Small intestine (tissue), 7 donors: ENCODE measurements around the gene ABL1. TPM values are rescaled to one million over a fixed set of nuclear protein-coding genes. Genes with fewer than 3 reads are reported as not detected.
"Not testable (repeated sequence)": the region's sequence is repeated elsewhere in the genome, so short reads cannot be mapped to it uniquely, and the experiment has no call there.

Experiments used
- DNase-seq, 2 donors: peaks; one replicate each; pipeline versions ENCODE4 v3.0.0 to v3.0.0-alpha.2; 2013
- FAIRE-seq: peaks from 2 replicates; lab custom pipeline; 2012; peaks lifted over from hg19 to GRCh38; lab: Jason Lieb, UNC
- H3K27ac ChIP-seq, 3 donors: one replicate each; pipeline ENCODE4 v1.5.1; 2013; ENCODE audit warnings: low read length in 2 of 3, mild to moderate bottlenecking in 2 of 3, control low read depth in 1 of 3, inconsistent platforms in 1 of 3, low read depth in 1 of 3, moderate library complexity in 1 of 3
- H3K27me3 ChIP-seq, 3 donors: one replicate each; pipeline ENCODE4 v1.6.1; 2013; ENCODE audit warnings: low read length in 3 of 3, inconsistent platforms in 1 of 3; ENCODE audit not compliant: control insufficient read depth in 3 of 3, insufficient read depth in 3 of 3
- H3K36me3 ChIP-seq, 3 donors: one replicate each; pipeline ENCODE4 v1.6.1; 2013; ENCODE audit warnings: low read length in 3 of 3, inconsistent platforms in 1 of 3, low read depth in 1 of 3, mild to moderate bottlenecking in 1 of 3, moderate library complexity in 1 of 3; ENCODE audit not compliant: control insufficient read depth in 3 of 3, insufficient read depth in 2 of 3
- H3K4me1 ChIP-seq, 3 donors: one replicate each; pipeline ENCODE4 v1.6.1; 2013; ENCODE audit warnings: low read length in 2 of 3, inconsistent platforms in 1 of 3, low read depth in 1 of 3, mild to moderate bottlenecking in 1 of 3, moderate library complexity in 1 of 3; ENCODE audit not compliant: control insufficient read depth in 3 of 3, insufficient read depth in 2 of 3
- H3K4me3 ChIP-seq, 3 donors: one replicate each; pipeline ENCODE4 v1.5.1; 2013; ENCODE audit warnings: low read length in 3 of 3, control low read depth in 1 of 3, inconsistent platforms in 1 of 3, low read depth in 1 of 3, mild to moderate bottlenecking in 1 of 3, moderate library complexity in 1 of 3
- H3K9me3 ChIP-seq, 2 donors: one replicate each; pipeline ENCODE4 v1.6.1; 2013; ENCODE audit warnings: low read depth in 1 of 2, low read length in 1 of 2; ENCODE audit not compliant: control insufficient read depth in 2 of 2, insufficient read depth in 1 of 2
- WGBS, 3 donors: extraction: QIAGEN DNeasy Blood & Tissue Kit; methylation state at CpG; one replicate each; pipeline ENCODE4 v1.1.7; 2013; 5-methylcytosine and 5-hydroxymethylcytosine counted together
- polyA plus RNA-seq, 4 donors: library from polyadenylated mRNA; stranded (reverse) in 3 of 4; unstranded in 1 of 4; fragments of 200-250 nt in 3 of 4; fragments of 120-200 nt in 1 of 4; gene quantifications; one replicate each; pipeline versions ENCODE4 v1.2.1 to v1.2.3, GENCODE V29; 2013
- donor health status: healthy with polysubstance abuse.
- donor health status: control.
- donor health status: control.
- donor health status: Bipolar disorder and iron deficiency.
- donor health status: healthy.

ABL1 gene
- polyA plus RNA-seq, 4 donors = 8.7 to 58.1 (median 28.1) TPM

DNA sequence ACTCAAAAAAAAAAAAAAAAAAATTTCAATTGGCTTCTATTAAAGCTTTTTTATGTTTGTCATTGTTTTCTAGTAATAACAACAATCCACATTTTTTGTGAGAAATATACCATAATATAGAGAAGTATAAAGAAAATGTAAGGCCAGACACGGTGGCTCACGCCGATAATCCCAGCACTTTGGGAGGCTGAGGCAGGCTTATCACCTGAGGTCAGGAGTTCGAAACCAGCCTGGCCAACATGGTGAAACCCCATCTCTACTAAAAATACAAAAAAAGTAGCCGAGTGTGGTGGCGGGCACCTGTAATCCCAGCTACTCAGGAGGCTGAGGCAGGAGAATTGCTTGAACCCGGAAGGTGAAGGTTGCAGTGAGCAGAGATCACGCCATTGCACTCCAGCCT is 13.5 kb downstream of the ABL1 start:
- Histone ChIP-seq H3K36me3 (peaks cover 0 to 18% (median 0%) of the 10 kb centered on the region in 3 donors), H3K27ac (peak overlapping the region in 1 of 3 donors; percentile 75)
- DNase-seq, H3K27me3 ChIP-seq, H3K9me3 ChIP-seq, H3K4me3 ChIP-seq, H3K4me1 ChIP-seq, FAIRE-seq: not testable (repeated sequence)
- WGBS, 3 donors = 95 to 98% (median 96%) methylated on average over 8 of the region's 8 CpGs

- H3K4me3 ChIP-seq = no peak overlapping the region
- H3K27ac ChIP-seq = no peak overlapping the region
- no peak for DNase-seq
- WGBS, 3 donors = 82 to 95% (median 92%) methylated on average over 9 of the region's 9 CpGs
- H3K36me3 ChIP-seq = peaks cover 0 to 16% (median 5%) of the 10 kb centered on the region in 3 donors
- no peak for FAIRE-seq
- no peaks in the 10 kb centered on the region for H3K9me3 ChIP-seq
- no peaks in the 10 kb centered on the region for H3K27me3 ChIP-seq
- no peaks in the 10 kb centered on the region for H3K4me1 ChIP-seq
Measured at GRCh38 chr9:130849356-130849755, 14.3 kb downstream of the ABL1 start.

DNA sequence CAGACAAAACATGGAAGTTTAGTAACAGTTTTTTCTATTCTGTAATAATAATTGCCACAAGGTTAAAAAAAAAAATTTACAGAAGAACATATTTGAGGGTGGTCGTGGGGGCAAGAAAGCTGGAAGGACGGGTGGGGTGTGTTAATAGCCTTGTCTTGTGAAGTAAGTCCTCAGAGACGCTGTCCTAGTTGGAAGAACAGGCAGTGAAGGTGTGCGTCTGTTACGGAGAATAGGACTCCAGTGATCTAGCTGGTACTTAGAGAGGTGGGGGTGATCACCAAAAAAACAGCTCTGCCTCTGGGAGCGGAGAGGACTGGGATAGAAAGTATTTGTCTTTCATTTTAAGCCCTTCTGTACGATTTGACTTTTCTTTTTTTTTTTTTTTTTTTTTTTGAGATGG is 17.7 kb downstream of the ABL1 start:
- 88 to 93% (median 88%) methylated on average over 7 of the region's 7 CpGs for WGBS, 3 donors
- Histone ChIP-seq H3K4me3 (no peak overlapping the region), H3K27ac (no peak overlapping the region), H3K4me1 (no peaks in the 10 kb centered on the region), H3K9me3 (no peaks in the 10 kb centered on the region), H3K36me3 (peaks cover 5 to 26% (median 11%) of the 10 kb centered on the region in 3 donors), H3K27me3 (no peaks in the 10 kb centered on the region)
- DNase-seq (no peak), FAIRE-seq (no peak)

DNA sequence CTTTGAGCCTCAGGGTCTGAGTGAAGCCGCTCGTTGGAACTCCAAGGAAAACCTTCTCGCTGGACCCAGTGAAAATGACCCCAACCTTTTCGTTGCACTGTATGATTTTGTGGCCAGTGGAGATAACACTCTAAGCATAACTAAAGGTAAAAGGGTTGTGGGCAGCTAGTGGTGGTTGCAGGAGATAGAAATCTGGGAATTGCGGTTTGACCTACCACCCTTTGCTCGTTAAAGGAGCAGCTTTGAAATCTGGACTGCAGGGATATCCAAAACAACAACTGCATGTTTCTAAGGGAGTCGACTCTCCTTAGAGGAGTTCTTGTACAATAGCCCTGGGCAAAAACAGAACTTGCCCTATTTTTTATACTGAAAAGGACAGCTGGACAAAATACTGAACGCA is 19.0 kb downstream of the ABL1 start:
- H3K36me3 ChIP-seq = peaks cover 5 to 32% (median 14%) of the 10 kb centered on the region in 3 donors
- DNase-seq (no peak), FAIRE-seq (no peak)
- H3K4me3 ChIP-seq = no peak overlapping the region
- 78 to 85% (median 84%) methylated on average over 8 of the region's 8 CpGs for WGBS, 3 donors
- no peaks in the 10 kb centered on the region for H3K4me1 ChIP-seq
- H3K27me3 ChIP-seq = no peaks in the 10 kb centered on the region
- no peaks in the 10 kb centered on the region for H3K9me3 ChIP-seq
- H3K27ac ChIP-seq = no peak overlapping the region

GRCh38 chr9:130854835-130855234 is 19.8 kb downstream of the ABL1 start:
- DNase-seq = no peak
- no peak overlapping the region for H3K4me3 ChIP-seq
- H3K9me3 ChIP-seq = no peaks in the 10 kb centered on the region
- peaks cover 5 to 38% (median 14%) of the 10 kb centered on the region in 3 donors for H3K36me3 ChIP-seq
- WGBS, 3 donors = 93 to 95% (median 94%) methylated on average over 9 of the region's 9 CpGs
- no peaks in the 10 kb centered on the region for H3K4me1 ChIP-seq
- H3K27ac ChIP-seq = no peak overlapping the region
- no peak for FAIRE-seq
- H3K27me3 ChIP-seq = no peaks in the 10 kb centered on the region

- Histone ChIP-seq H3K27me3 (no peaks in the 10 kb centered on the region), H3K36me3 (peaks cover 5 to 49% (median 14%) of the 10 kb centered on the region in 3 donors), H3K4me1 (peaks cover 0 to 12% (median 0%) of the 10 kb centered on the region in 3 donors), H3K27ac (no peak overlapping the region), H3K4me3 (no peak overlapping the region), H3K9me3 (no peaks in the 10 kb centered on the region)
- DNase-seq (no peak), FAIRE-seq (no peak)
- WGBS, 3 donors = 77 to 81% (median 81%) methylated on average over 8 of the region's 8 CpGs
Measured at GRCh38 chr9:130856474-130856873, 21.4 kb downstream of the ABL1 start.

DNA sequence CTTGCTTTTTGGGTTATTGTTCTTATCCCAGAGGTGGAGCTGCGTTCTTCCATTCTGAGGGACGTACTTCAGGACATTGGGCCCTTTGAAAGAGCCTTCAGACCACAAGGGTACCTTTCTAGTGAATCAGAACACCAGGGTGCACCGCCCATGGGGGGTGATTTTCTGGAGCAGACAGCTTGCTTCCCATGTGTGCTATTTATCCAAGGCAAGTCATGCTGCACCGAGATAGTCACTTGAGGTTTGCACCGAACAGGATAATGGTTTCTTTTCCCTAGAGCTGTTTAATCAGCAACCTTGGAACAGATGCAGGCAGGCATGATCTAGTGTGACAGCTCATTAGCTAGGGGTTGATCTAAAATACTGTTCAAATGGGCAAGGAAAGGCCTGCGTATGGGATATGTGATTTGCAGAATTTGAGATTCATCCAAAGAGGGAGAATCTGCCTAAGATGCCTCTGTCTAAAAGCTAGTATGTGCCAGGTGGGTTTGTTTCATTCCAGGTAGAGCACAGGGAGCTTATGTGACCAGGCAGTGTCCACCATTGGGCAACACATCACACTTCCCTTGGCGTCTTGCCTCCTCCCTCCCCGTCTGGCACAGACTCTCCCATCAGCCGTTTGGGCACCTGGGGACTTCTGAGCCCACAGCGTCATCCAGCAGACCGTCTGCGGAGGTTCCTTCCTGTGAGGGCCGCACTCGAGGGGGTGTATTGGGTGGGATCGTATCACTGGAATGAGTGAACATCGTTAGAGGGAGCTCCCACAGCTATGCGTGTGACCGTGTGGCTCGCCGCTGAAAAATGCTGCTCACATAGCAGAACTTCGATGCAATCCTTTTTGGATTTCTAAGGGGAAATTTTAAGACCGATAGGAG is 23.0 kb downstream of the ABL1 start:
- peak overlapping the region in 1 of 3 donors; percentile 64 for H3K27ac ChIP-seq
- WGBS, 3 donors = 65 to 84% (median 82%) methylated on average over 22 of the region's 22 CpGs
- H3K9me3 ChIP-seq = no peaks in the 10 kb centered on the region
- H3K4me1 ChIP-seq = peaks cover 0 to 19% (median 0%) of the 10 kb centered on the region in 3 donors
- no peaks in the 10 kb centered on the region for H3K27me3 ChIP-seq
- H3K36me3 ChIP-seq = peaks cover 5 to 55% (median 14%) of the 10 kb centered on the region in 3 donors
- DNase-seq (no peak), FAIRE-seq (no peak)
- H3K4me3 ChIP-seq = no peak overlapping the region

DNA sequence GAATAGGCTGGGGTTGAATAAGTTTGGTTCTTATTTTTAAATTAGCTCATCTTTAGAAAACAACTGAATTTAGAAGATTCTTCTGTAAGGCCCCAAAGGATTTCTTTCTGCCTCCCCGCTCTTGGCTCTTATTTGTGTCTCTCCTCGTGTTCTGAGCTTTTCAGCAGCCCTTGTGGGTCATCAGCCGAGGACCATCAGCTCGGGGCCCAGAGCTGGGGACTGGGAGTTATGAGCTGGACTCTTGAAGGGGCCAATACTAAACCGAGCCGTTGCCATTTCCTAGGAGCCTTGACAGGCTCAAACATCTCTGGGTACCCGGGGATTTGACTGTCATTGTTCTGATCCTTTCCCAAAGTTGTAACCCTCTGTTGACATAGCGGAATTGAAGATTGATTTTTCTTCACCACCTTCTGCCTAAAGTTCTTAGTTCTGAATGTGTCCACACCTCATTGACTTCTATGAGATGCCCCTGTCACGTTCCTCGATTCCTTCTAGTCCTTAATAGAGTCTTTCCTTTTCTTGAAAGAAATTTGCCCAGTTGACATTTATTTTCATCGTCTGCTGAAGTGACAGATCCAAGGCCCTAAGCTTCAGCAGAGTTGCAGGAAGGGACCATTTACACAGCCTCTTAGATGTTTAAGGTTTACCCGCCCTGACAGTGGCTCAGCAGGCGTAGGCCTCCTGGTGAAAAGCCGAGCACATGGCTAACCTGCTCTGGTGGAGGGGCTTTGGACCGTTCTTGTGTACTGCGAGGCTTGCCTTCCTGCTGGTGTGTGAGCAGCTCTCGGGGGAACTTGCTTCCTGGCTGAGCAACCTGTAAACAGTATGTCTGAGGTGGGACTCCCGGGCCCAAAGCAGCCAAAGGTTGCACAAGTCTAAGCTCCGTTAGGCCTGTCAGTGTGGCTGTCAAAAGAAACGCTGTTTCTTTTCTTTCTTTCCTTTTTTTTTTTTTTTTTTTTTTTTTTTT is 24.0 kb downstream of the ABL1 start:
- no peak for FAIRE-seq
- H3K27me3 ChIP-seq = no peaks in the 10 kb centered on the region

More for the DNA sequence above, 24.0 kb downstream of the ABL1 start:
- Histone ChIP-seq H3K27ac (peak overlapping the region in 1 of 3 donors; percentile 50), H3K4me3 (no peak overlapping the region), H3K9me3 (no peaks in the 10 kb centered on the region), H3K4me1 (peaks cover 0 to 26% (median 0%) of the 10 kb centered on the region in 3 donors), H3K36me3 (peaks cover 5 to 59% (median 12%) of the 10 kb centered on the region in 3 donors)
- no peak for DNase-seq
- WGBS, 3 donors = 74 to 87% (median 84%) methylated on average over 20 of the region's 20 CpGs
